ENCODE data around the gene GLT8D1.

GRCh38 chr3:52730681-52731080, 25.1 kb upstream of the GLT8D1 start:
- no peak for TF ChIP-seq YY1 (IDR thresholded peaks at IDR 0.05; ENCODE audit: insufficient read depth, insufficient replicate concordance, low read depth, low read length)
- no peak for TF ChIP-seq BCL3 (CRISPR knock-in tag; IDR thresholded peaks at IDR 0.05)
- no peak for TF ChIP-seq CTCF (CRISPR knock-in tag; IDR thresholded peaks at IDR 0.05)
- TF ChIP-seq MLX (CRISPR knock-in tag; IDR thresholded peaks at IDR 0.05) = no peak
- TF ChIP-seq DMAP1 (CRISPR knock-in tag; IDR thresholded peaks at IDR 0.05) = no peak
- TF ChIP-seq ZFP41 (CRISPR knock-in tag; IDR thresholded peaks at IDR 0.05; ENCODE audit: borderline replicate concordance) = no peak
- TF ChIP-seq ONECUT2 (CRISPR knock-in tag; IDR thresholded peaks at IDR 0.05) = no peak
- no peak for TF ChIP-seq ZNF558 (CRISPR knock-in tag; IDR thresholded peaks at IDR 0.05; ENCODE audit: borderline replicate concordance)
- no peak for TF ChIP-seq EZH2 (conservative IDR thresholded peaks at IDR 0.05; ENCODE audit: low read depth, low read length)
- no peak for TF ChIP-seq ZNF441 (CRISPR knock-in tag; IDR thresholded peaks at IDR 0.05; ENCODE audit: borderline replicate concordance)
- TF ChIP-seq CAMTA2 (CRISPR knock-in tag; IDR thresholded peaks at IDR 0.05; ENCODE audit: borderline replicate concordance) = no peak
- TF ChIP-seq ZFP36 (IDR thresholded peaks at IDR 0.05; ENCODE audit: borderline replicate concordance, low read depth, low read length, partially characterized antibody) = no peak
- no peak for TF ChIP-seq PBX3 (CRISPR knock-in tag; IDR thresholded peaks at IDR 0.05; ENCODE audit: borderline replicate concordance)
- no peak for TF ChIP-seq ZNF552 (CRISPR knock-in tag; IDR thresholded peaks at IDR 0.05; ENCODE audit: borderline replicate concordance)

Data from HepG2 (cell line).